SK-MEL-5 (cell line): Measurements from ENCODE around the gene PTPN20. TPM values are rescaled to one million over a fixed set of nuclear protein-coding genes. Genes with fewer than 3 reads are reported as not detected.
A peak's percentile ranks its signal among the peaks of the same experiment; 100 is the strongest.
"Not testable (repeated sequence)": the region's sequence is repeated elsewhere in the genome, so short reads cannot be mapped to it uniquely, and the experiment has no call there.

Experiments used
- DNase-seq: peaks from one replicate; pipeline ENCODE4 v3.0.0-alpha.2; 2016; ENCODE audit warnings: low read depth, low spot score
- in situ Hi-C: cut with HindIII; loops from 2 replicates; pipeline ENCODE4 v1.10.0; 2016; ENCODE audit warnings: low sequenced_read_pairs, high pct_unique_total_duplicates, low pct_unique_long_range_greater_than_20kb
- total RNA-seq: library from RNA; depleted of rRNA; stranded (reverse); fragments of >200 nt; shearing (Covaris generic); gene quantifications from 2 replicates; pipeline ENCODE4 v1.2.3, GENCODE V29; 2014

The PTPN20 gene
- total RNA-seq, 1 experiment from 2014 or later = 5.0 TPM

DNA sequence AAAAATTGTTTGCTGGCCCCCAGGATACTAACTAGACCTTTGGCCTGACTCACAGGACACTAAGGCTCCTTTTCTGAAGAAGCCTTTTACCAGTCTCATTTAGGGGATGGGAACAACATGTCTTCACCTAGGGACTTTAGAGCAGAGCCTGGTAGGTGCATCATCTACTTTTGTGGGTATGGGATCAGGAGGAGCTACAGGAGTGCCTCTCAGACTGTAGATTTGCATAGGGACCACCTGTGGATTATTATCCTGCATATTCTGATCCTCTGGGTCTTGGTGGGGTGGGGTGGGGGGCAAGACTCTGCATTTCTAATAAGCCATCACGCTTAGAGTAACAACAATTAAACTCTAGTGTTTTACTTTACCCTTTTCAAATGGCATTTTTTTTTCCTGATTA lies 21.2 kb downstream of the PTPN20 start:
- in situ Hi-C loops, DNase-seq: not testable (repeated sequence)

DNA sequence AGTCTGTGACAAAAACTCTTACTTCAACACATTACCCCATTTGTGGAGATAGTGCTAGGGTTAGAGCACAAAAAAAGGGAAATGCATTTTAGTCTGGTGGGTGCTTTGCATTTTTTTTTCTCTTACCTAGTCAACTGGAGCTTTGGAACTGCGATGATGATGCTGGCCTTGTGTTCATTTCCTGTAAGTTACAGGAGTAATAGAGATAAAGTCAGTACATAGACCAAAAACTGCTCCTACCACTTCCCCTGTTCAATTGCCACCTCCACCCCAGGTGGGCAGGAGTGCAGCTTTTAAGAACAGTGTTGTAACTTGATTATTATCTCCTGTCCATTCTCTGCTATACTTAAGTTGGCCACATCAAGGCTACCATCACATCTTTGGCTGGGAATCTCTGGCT lies 29.9 kb downstream of the PTPN20 start:
- in situ Hi-C loops, DNase-seq: not testable (repeated sequence)

- DNase-seq, in situ Hi-C loops: not testable (repeated sequence)
These were observed 37.7 kb downstream of the PTPN20 start for GRCh38 chr10:46948687-46949518.

DNA sequence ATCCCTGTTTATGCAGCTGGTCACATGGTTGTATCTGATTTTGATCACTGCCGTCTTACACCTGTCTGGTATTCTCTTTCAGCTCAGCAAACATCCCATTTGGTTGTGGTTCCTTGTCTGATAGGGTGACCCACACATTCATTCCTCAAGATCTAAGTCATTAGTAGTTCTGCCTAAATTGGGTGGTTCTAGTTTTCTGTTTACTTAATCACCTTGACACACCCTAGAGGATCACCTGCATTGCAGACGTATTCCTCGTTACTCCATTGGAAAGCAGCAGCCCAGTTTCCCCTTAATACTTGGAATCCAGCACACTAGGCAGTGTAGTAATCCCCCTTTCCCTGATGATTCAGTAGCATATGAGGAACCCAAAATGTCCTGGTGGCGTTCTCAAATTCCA lies 41.3 kb downstream of the PTPN20 start:
- in situ Hi-C loops, DNase-seq: not testable (repeated sequence)

- DNase-seq, in situ Hi-C loops: not testable (repeated sequence)
These were observed 49.5 kb downstream of the PTPN20 start for GRCh38 chr10:46960742-46961141.

GRCh38 chr10:46963356-46963755 lies 52.1 kb downstream of the PTPN20 start:
- in situ Hi-C loops, DNase-seq: not testable (repeated sequence)

DNA sequence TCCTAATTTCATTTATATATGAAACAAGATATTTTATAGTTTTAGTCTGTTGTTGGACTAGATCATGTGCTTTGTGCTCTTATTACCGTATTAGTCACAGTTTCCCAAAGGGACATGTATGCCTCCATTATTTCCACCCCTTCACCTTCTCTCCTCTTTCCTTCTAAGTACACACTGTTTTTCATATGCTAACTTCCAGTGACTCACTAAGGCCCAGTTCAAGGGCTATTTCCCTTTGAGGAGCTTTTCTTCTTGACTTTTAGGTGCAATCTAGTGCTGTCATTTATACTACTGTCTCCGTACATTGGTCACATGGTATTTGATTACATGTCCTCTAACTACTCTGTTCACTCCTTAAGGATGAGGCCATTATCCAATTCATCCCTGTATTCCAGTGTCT lies 55.8 kb downstream of the PTPN20 start:
- in situ Hi-C loops, DNase-seq: not testable (repeated sequence)

GRCh38 chr10:46980223-46980622 lies 69.0 kb downstream of the PTPN20 start:
- in situ Hi-C loops, DNase-seq: not testable (repeated sequence)

DNA sequence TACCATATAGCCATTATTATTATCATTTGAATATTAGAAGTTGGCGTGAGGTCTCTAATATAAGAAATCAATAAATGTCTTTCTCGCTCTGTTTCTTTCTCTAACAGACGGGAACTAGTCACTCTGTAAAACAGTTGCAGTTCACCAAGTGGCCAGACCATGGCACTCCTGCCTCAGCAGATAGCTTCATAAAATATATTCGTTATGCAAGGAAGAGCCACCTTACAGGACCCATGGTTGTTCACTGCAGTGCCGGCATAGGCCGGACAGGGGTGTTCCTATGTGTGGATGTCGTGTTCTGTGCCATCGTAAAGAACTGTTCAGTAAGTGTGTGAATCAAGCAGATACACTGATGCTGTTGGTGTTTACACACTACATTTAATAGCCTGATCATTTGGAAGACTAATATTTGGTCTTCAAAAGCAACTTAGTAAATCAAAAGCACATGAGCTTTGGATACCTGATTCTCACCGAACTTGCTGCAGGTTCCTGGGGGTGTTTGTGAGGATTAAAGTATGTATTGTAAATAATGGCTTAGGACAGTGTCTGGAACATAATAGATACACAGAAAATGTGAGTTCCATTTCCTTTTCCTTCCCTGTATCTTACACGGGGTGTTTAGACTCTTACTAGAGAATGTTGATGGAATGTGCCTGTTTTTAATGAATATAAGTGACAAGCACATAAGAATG lies 76.2 kb downstream of the PTPN20 start:
- in situ Hi-C loops, DNase-seq: not testable (repeated sequence)

GRCh38 chr10:46992803-46993561 lies 81.8 kb downstream of the PTPN20 start:
- peak; percentile 60 for DNase-seq
- in situ Hi-C loops = no loop called here

GRCh38 chr10:46995234-46995633 lies 84.0 kb downstream of the PTPN20 start:
- in situ Hi-C loops = no loop called here
- no peak for DNase-seq

DNA sequence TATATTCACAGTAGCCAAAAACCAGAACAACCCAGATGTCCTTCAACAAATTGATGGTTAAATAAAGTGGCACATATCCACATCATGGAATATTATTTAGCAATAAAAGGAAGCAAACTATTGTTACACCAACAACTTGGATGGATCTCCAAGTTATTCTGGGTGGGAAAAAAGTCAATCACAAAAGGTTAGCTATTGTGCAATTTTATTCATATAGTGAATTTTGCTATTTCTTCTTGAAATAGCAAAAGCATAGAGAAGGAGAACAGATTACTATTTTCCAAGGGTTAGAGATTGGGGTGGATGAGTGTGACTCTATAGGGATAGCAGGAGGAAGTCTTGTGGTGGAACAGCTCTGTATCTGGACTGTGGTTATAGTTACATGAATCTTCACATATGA lies 87.0 kb downstream of the PTPN20 start:
- in situ Hi-C loops = no loop called here

DNA sequence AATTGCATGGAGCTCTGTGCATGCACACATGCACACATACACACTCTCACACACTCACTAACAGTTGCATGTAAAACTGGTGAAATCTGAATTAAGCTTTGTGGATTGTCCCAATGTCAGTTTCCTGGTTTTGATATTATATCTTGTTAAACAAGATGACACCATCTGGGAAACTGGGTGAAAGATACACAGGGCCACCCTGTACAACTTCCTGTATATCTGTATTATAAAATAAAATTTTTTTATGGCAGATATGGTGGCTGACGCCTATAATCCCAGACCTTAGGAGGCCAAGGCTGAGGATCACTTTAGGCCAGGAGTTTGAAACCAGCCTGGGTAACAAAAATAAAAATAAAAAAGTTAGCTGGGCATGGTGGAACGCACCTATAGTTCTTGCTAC lies 87.4 kb downstream of the PTPN20 start:
- in situ Hi-C loops = no loop called here

More for the DNA sequence above, 87.0 kb downstream of the PTPN20 start:
- DNase-seq = no peak

GRCh38 chr10:46999217-46999616 lies 88.0 kb downstream of the PTPN20 start:
- in situ Hi-C loops = no loop called here
- no peak for DNase-seq

More for the DNA sequence above, 87.4 kb downstream of the PTPN20 start:
- no peak for DNase-seq

- in situ Hi-C loops = no loop called here
These were observed 97.5 kb downstream of the PTPN20 start for GRCh38 chr10:47008769-47009168.

DNA sequence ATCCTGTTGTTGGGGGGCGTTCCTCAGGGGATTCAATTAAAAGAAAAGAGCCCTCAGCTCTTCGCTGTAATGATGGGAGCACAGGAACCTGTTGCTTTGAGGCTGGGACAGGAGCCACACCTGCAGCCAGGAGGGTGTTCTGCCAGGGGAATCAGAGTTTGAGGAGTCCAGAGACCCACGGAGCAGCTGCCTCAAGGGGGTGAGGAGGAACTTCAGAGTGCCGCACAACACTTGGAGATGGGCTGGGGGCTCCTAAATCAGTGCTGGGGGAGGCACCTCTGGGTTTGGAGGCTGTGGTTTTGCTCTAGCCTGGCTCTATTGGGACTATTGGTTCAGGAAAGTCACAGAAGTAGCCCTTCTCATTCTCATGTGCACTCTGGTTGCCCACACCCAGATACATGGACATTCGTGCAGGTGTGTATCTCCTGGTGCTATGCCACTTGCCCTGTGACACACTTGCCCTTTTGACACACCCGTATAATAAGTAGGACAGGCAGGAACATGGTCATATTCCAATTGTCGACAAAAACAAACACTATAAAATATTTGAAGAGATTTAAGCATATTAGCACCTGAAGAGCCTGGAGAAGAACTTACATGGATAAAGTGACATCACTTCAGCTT lies 98.1 kb downstream of the PTPN20 start:
- no peak for DNase-seq
- in situ Hi-C loops = no loop called here

More at GRCh38 chr10:47008769-47009168, 97.5 kb downstream of the PTPN20 start:
- DNase-seq = no peak

- in situ Hi-C loops = no loop called here
- no peak for DNase-seq
These were observed 98.8 kb downstream of the PTPN20 start for GRCh38 chr10:47010036-47010435.

DNA sequence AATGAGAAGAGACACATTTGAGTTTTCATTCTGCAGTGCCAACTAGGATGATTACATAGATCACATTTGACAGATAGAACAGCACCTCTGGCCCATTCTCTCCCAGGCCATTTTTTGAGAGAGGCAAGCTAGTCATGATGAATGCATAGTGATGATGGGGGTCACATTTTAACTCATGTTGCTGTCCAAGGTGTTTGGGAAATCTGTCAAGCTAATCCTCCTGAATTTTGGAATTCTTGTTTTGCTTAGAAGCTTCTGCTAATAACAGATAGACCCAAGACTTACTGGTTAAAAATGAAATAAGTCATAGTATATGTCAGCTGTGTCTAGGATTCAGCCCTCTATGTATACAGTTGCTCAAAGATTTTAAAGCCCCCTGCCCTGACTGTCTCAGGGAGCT lies 101.0 kb downstream of the PTPN20 start:
- no peak for DNase-seq
- in situ Hi-C loops = no loop called here
